Measurements from ENCODE around the gene POU2F3.

The POU2F3 gene

DNA sequence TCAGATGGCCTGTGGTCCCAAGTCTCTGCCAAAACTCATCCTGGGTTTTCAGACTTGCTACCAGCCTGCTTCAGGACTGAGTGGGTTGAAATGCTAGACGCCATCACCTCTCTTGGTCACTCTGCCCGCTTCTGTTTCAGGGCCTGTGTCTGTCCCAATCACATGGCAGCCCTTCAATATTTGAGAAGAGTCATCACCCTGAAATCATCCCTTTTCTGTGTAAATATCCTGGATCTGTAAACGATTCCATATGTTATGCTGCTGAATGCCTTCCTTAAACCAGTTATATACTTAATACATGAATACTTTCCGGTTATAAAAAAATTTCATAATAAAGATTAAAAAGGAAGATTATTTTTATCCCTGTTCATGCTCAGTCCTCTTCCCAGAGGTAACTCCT, 45.3 kb downstream of the POU2F3 start:
- DNase-seq (ENCODE audit: low read depth), result no peak

DNA sequence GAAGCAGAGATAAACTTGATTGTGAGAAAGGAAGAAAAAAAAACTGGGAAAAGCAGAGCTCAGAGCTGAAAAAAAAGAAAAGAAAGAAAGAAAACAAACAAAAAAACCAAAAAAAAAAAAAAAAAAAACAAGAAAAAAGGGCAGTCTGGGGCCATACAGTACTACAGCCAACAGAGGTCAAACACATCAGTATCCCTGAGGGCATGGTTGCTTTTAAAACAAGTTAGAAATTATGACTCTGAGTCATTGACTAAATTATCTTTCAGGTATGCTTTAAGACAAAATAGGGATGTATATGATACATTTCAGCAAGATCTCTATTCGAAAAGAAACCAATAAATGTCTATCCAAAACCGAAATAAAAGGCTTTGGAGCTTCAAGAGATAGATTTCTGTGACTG, 48.1 kb downstream of the POU2F3 start:
- no peak for DNase-seq (ENCODE audit: low read depth)

DNA sequence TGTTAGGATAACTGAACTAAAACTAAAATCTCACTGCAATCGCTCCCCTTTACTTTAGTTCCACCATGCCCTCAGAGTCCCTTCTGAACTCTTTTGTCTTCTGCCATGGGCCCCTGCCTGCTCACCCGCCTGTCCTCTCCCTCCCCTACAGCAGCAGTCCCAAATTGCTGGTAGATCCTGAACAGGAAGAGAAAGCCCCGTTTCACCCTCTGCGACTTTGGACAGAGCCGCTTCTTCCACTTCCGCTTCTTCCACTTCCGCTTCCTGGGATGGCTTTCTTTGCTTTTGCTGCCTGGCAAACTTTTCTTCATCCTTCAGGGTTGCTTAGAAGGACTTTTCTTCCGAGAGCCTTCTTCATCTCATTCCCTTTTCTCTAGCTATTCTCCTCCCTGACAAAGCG, 49.5 kb downstream of the POU2F3 start:
- no peak for DNase-seq (ENCODE audit: low read depth)

- no peak for DNase-seq (ENCODE audit: low read depth)
These were observed 51.0 kb downstream of the POU2F3 start for GRCh38 chr11:120290956-120291355.

DNA sequence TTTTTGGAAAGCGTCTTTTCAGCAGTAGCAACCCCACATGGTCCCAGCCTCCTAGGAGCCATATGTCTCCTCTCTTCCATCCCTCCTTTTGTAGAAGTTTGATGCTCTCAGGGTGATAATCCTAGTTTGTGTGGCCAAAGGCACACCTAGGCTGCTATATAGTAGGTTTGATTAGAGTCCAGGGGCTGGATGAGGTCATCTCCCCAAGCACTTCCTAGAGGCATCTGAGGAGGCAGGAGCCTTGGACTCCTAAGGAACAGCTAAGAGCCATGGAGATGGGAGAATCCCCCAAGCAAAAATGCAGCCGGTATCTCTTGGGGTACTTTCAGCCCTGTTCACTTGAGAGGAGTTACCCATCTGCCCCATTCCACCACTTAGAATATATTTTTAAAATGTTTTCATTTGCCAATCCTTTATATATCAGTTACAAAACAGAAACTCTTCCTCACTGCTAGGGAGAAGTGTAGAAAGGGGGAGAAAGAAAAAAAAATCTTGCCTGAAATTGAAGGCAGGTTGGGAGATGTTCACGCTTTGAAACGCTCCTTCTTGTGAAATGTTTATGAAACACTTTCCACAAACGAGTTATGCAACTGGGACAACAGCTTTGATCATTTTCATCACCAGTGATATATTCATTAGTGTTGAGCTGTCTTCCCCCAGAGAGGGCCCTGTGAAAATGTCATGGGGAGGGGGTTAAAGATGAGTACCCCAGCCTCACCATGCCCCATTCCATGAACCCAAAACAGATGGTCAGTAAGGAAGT, 53.3 kb downstream of the POU2F3 start:
- no peak for DNase-seq (ENCODE audit: low read depth)

GRCh38 chr11:120294096-120294495, 54.2 kb downstream of the POU2F3 start:
- DNase-seq (ENCODE audit: low read depth), result no peak

GRCh38 chr11:120295099-120295498, 55.2 kb downstream of the POU2F3 start:
- DNase-seq (ENCODE audit: low read depth), result no peak

DNA sequence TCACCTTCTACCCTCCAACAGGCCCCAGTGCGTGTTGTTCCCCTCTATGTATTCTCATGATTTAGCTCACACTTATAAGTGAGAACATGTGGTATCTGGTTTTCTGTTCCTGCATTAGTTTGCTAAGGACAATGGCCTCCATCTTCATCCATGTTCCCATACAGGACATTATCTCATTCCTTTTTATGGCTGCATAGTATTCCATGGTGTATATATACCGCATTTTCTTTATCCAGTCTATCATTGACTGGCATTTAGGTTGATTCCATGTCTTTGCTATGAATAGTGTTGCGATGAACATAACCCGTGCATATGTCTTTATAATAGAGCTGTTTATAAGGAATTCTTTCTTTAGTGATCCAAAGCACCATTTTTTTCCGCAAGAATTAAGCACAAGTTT, 56.6 kb downstream of the POU2F3 start:
- no peak for DNase-seq (ENCODE audit: low read depth)

GRCh38 chr11:120298461-120298860, 58.5 kb downstream of the POU2F3 start:
- no peak for DNase-seq (ENCODE audit: low read depth)

DNA sequence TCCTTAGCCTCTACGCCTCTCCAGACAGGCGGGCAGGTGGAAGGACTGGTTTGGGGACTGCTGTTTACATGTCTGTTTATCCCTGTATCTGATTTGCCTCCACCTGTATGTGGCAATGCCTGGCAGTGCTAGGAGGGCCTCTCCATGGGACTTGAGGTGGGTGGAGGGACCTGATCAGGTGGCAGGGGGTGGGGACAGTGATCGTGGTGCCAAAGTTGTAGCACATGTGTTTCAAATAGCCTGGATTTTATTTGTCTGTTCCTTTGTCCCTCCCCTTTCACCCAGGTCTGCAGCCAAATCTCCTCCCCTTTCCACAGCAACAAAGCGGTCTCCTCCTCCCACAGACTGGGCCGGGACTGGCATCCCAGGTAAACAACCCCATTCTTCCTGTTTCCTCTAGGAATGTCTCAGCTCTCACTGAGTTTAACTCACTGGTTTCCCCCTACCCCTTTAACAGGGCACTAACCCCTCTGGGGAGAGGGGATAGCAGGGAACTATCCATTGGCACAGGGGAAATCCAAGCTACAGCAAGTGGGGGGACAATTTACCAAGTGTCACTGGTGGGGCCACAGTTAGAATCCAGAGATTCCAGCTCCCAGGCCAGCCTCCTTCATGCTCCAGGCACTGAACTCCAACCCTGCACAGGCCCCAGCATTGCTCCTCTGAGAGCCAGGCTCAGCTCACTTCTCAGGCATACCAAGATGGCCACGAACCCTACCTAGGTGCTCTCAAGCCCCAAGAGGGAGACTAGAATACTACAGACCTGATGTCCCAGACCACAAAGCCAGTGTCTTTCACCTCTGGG, 62.3 kb downstream of the POU2F3 start:
- DNase-seq (ENCODE audit: low read depth), result no peak

DNA sequence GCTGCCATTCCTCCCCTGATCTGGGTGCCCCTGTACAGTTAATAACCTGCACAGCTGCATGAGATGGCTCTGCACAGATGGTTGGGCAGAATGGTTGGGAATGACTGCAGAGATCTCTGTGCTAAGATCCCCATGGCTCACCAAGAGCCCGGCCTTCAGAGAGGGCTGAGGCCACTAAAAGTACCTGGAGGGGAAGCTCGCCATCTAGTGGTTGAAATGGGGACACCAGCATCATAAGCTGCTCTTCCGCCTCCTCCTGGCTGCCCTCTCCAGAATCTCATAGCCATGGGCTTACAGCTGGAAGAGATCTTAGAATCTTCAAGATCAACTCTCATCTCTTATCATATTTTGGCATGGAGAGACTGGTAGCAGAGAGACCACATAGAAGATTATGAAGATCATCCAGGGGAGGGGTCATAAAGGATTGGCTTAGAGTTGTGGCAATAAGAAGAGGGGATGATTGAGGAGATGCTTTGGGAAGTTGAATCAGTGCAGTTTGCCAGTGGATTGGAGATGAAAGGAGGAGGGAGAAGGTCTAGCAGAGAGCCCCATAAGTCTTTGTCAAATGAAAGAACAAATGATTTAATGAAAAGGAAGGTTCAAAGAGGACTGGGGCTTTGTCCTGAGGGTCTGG, 63.2 kb downstream of the POU2F3 start:
- peak; percentile 40 for DNase-seq (ENCODE audit: low read depth)

DNA sequence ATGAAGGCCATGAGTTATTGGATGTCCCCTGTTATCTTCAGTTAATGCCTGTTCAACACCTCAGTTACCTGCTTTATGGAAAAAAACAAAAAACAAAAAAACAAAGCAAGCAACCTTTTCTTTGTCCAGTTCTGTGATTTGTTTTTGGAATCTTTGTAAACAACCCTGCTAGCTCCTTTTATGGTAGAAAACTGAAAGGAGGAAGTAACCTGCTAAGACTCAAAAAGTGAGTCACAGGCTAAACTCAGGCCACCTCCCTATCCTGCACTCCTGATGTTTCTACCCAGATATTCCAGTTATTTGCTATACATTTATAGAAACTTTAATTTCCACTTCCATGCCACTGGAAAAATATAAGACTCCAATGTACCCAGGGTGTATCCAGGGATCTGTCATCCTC, 64.6 kb downstream of the POU2F3 start:
- DNase-seq (ENCODE audit: low read depth), result no peak

- DNase-seq (ENCODE audit: low read depth), result no peak
These were observed 65.3 kb downstream of the POU2F3 start for GRCh38 chr11:120305286-120305685.

GRCh38 chr11:120306519-120307242, 66.7 kb downstream of the POU2F3 start:
- DNase-seq (ENCODE audit: low read depth), result no peak

GRCh38 chr11:120307476-120307875, 67.5 kb downstream of the POU2F3 start:
- DNase-seq (ENCODE audit: low read depth), result no peak

DNA sequence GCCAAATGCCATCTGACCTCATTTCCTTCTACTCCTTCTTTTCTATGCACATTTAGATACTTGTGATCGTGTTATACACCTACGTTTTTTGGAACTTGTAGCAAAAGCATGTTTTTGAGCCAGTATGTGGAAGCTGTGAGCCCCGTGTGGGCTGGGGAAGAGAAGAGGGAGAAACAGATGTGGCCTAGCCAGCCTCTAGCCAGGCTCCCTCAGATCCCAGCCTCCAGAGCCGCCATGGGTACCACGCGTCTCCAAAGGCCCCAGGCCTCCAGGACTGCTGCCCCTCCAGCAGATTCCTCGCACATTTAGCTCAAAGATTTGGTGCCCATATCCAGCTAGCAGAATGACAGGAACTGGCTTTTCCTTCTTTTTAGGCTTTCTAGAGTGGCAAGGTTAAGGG, 68.1 kb downstream of the POU2F3 start:
- no peak for DNase-seq (ENCODE audit: low read depth)

- DNase-seq (ENCODE audit: low read depth), result no peak
These were observed 70.9 kb downstream of the POU2F3 start for GRCh38 chr11:120310870-120311269.

DNA sequence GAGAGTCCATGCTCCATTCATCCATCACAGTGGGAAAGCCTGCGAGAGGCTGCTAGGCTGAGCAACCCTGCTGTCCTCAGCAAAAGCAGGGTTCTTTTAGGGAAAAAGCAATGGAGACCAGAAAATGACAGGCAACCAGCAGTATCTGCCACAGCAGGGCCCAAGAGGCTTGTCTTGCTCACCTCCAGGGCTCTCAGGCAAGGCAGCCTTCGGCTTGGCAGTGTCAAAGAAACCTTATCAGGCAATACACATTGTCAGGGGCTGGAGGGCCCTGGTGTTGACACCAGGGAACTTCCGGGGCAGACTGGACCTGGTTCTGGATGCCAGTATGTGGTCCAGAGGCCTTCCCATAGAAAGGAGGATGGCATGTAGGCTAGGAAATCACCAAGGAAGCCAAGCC, 74.9 kb downstream of the POU2F3 start:
- DNase-seq (ENCODE audit: low read depth), result no peak

GRCh38 chr11:120316880-120317688, 77.1 kb downstream of the POU2F3 start:
- no peak for DNase-seq (ENCODE audit: low read depth)

- DNase-seq (ENCODE audit: low read depth), result no peak
These were observed 77.9 kb downstream of the POU2F3 start for GRCh38 chr11:120317689-120318480.

DNA sequence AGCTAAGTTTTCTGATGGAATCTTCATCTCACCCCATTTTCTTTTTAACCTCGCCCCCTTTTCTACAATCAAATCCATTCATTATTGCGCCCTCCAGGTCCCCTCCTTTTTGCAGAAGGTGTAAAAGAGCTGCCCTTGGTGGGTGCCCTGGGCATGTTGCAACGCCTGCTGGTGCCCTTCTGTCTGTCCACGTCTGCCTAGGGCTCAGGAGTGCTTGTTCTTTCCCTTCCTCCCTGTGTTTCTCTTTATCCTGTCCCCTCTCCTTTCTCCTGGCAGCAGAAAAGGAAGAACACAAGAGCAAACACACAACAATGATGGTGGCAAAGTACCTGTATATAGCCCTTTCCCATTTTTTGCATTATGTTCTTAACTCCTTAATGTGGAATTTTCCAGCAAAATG, 79.0 kb downstream of the POU2F3 start:
- no peak for DNase-seq (ENCODE audit: low read depth)
